HL-60 (cell line): ENCODE results near the gene TRPV3.

ENCODE experiments used
- DNase-seq, 2 experiments: peaks; one replicate each; pipeline ENCODE4 v3.0.0-alpha.2; 2010 to 2020; ENCODE audit warnings: low read depth in 1 of 2, low spot score in 1 of 2
- H3K27ac ChIP-seq: fragments of 250-450 bp; sonication (Bioruptor Pico); replicated peaks from 2 replicates; pipeline ENCODE4 v1.5.1; 2020; ENCODE audit warnings: mild to moderate bottlenecking, moderate library complexity
- H3K27me3 ChIP-seq: fragments of 250-450 bp; sonication (Bioruptor Pico); 2 replicates; pipeline ENCODE4 v1.5.1; 2021; ENCODE audit warnings: mild to moderate bottlenecking, moderate library complexity; ENCODE audit not compliant: insufficient read depth, poor library complexity, severe bottlenecking
- H3K4me3 ChIP-seq: replicated peaks from 2 replicates; pipeline ENCODE4 v1.5.1; 2011; ENCODE audit warnings: mild to moderate bottlenecking, control low read depth, low read length; ENCODE audit not compliant: insufficient read depth
- GABPA ChIP-seq: IDR thresholded peaks from 2 replicates; pipeline ENCODE4 v1.6.1; 2012; ENCODE audit warnings: low read depth
- POLR2AphosphoS5 ChIP-seq: IDR thresholded peaks from 2 replicates; pipeline ENCODE4 v1.6.1; 2012; ENCODE audit warnings: low read depth
- REST ChIP-seq: IDR thresholded peaks from 2 replicates; pipeline ENCODE4 v1.6.1; 2012; ENCODE audit warnings: low read depth; ENCODE audit not compliant: insufficient replicate concordance
- SPI1 ChIP-seq: IDR thresholded peaks from 2 replicates; pipeline ENCODE4 v1.6.1; 2012; ENCODE audit warnings: low read depth, mild to moderate bottlenecking, borderline replicate concordance
- TF ChIP-seq, protein P1 (sequence below): IDR thresholded peaks from one replicate; pipeline ENCODE4 v1.5.1; 2011; ENCODE audit warnings: low read length, control low read depth, inconsistent platforms; ENCODE audit not compliant: insufficient read depth

TRPV3 gene

GRCh38 chr17:3544365-3544764 is 13.2 kb downstream of the TRPV3 start:
- Histone ChIP-seq H3K27ac (no peak overlapping the region), H3K4me3 (no peak overlapping the region), H3K27me3 (no peaks in the 10 kb centered on the region)
- no peak for DNase-seq
- TF ChIP-seq REST: no peak
- no peak for TF ChIP-seq POLR2AphosphoS5
- TF ChIP-seq SPI1: no peak
- no peak for TF ChIP-seq GABPA
- TF ChIP-seq, protein P1, sequence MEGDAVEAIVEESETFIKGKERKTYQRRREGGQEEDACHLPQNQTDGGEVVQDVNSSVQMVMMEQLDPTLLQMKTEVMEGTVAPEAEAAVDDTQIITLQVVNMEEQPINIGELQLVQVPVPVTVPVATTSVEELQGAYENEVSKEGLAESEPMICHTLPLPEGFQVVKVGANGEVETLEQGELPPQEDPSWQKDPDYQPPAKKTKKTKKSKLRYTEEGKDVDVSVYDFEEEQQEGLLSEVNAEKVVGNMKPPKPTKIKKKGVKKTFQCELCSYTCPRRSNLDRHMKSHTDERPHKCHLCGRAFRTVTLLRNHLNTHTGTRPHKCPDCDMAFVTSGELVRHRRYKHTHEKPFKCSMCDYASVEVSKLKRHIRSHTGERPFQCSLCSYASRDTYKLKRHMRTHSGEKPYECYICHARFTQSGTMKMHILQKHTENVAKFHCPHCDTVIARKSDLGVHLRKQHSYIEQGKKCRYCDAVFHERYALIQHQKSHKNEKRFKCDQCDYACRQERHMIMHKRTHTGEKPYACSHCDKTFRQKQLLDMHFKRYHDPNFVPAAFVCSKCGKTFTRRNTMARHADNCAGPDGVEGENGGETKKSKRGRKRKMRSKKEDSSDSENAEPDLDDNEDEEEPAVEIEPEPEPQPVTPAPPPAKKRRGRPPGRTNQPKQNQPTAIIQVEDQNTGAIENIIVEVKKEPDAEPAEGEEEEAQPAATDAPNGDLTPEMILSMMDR: no peak

GRCh38 chr17:3543453-3543852 is 14.2 kb downstream of the TRPV3 start:
- no peak for TF ChIP-seq GABPA
- TF ChIP-seq POLR2AphosphoS5: no peak
- TF ChIP-seq REST: no peak
- TF ChIP-seq, protein P1: no peak
- TF ChIP-seq SPI1: no peak
- no peak for DNase-seq
- H3K27me3 ChIP-seq: no peaks in the 10 kb centered on the region
- H3K27ac ChIP-seq: no peak overlapping the region
- no peak overlapping the region for H3K4me3 ChIP-seq

- TF ChIP-seq GABPA: no peak
- no peak for TF ChIP-seq REST
- no peak for TF ChIP-seq POLR2AphosphoS5
- TF ChIP-seq, protein P1: no peak
- no peak for TF ChIP-seq SPI1
- no peak overlapping the region for H3K27ac ChIP-seq
- H3K4me3 ChIP-seq: no peak overlapping the region
- no peaks in the 10 kb centered on the region for H3K27me3 ChIP-seq
- DNase-seq: no peak
Observed at GRCh38 chr17:3542410-3543088, 15.1 kb downstream of the TRPV3 start.
